Mononuclear cell (primary cell): ENCODE data around the gene NR1H3. TPM values are rescaled to one million over a fixed set of nuclear protein-coding genes. Genes with fewer than 3 reads are reported as not detected.

Experiments used
- H3K27me3 ChIP-seq: 2 replicates; pipeline ENCODE4 v1.6.0; 2011; ENCODE audit warnings: low read length, control low read depth; ENCODE audit not compliant: insufficient read depth
- H3K4me1 ChIP-seq: 2 replicates; pipeline ENCODE4 v1.5.1; 2011; ENCODE audit warnings: mild to moderate bottlenecking, low read length, control low read depth; ENCODE audit not compliant: insufficient read depth
- H3K4me3 ChIP-seq: 2 replicates; pipeline ENCODE4 v1.5.1; 2011; ENCODE audit warnings: mild to moderate bottlenecking, low read length, moderate library complexity
- H3K9me3 ChIP-seq: 2 replicates; pipeline ENCODE4 v1.5.1; 2011; ENCODE audit warnings: low read depth, mild to moderate bottlenecking, control low read depth, low read length
- total RNA-seq: library from RNA; depleted of rRNA; stranded (reverse); fragments of >200 nt; gene quantifications from one replicate; pipeline ENCODE4 v1.2.3, GENCODE V29; 2012

Gene NR1H3
- total RNA-seq, 1 donor: 1.4 TPM

DNA sequence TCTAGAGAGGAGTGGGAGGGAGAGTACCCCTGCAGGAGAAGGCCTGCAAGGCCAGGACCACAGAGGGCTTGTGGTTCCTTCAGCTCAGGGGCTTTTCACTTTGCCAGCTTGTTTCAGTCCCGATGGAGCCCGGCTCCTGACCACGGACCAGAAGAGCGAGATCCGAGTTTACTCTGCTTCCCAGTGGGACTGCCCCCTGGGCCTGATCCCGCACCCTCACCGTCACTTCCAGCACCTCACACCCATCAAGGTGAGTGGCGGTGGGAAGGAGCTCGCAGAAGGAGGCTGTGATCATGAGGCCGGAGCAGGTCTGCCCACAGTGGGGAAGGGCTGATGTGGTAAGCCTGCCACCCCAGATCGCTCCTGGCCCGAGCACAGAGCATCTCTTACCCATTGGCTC lies 22.6 kb upstream of the NR1H3 start:
- H3K27me3 ChIP-seq: no peaks in the 10 kb centered on the region
- no peak overlapping the region for H3K4me3 ChIP-seq

DNA sequence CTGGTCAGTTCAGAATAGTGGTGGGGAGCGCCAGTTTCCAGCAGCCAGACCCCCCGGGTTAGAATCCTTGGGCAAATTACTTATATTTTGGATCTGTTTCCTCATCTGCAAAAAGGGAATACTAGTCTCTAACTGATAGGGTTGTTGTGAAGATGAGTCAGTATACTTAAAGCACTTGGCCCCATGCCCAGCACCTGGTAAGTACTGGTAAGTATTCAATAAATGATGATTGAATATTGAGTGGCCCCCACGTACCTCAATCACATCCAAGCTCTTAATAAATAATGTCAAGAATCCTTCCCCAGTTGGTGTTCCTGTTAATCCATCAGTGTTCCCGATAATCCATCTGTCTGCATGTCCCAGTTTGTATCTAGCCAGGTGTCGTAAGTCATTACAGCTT lies 21.3 kb upstream of the NR1H3 start:
- Histone ChIP-seq H3K4me1 (no peaks in the 10 kb centered on the region), H3K27me3 (no peaks in the 10 kb centered on the region), H3K4me3 (no peak overlapping the region), H3K9me3 (no peaks in the 10 kb centered on the region)

More for the DNA sequence above, 22.6 kb upstream of the NR1H3 start:
- H3K9me3 ChIP-seq: no peaks in the 10 kb centered on the region
- H3K4me1 ChIP-seq: no peaks in the 10 kb centered on the region

DNA sequence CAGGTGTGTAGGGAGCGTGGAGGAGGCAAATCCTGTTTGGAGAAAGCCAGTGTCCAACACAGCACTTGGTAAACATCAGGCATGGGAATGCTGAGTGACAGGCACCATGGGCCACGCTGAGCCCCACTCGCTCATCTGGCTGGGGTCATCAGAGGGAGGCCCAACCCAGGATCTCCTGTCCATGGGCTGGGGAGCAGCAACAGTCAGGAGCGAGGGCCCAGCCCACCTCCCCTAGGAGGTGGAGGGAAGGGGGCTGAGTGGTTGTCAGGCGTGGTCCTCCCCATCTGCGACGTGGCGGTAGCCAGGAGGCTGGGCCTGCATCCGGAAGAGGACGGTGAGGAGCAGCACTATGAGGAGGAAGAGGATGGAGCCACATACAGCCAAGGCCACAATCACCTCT lies 17.9 kb upstream of the NR1H3 start:
- no peak overlapping the region for H3K4me3 ChIP-seq
- no peaks in the 10 kb centered on the region for H3K9me3 ChIP-seq
- no peaks in the 10 kb centered on the region for H3K27me3 ChIP-seq
- H3K4me1 ChIP-seq: no peaks in the 10 kb centered on the region

DNA sequence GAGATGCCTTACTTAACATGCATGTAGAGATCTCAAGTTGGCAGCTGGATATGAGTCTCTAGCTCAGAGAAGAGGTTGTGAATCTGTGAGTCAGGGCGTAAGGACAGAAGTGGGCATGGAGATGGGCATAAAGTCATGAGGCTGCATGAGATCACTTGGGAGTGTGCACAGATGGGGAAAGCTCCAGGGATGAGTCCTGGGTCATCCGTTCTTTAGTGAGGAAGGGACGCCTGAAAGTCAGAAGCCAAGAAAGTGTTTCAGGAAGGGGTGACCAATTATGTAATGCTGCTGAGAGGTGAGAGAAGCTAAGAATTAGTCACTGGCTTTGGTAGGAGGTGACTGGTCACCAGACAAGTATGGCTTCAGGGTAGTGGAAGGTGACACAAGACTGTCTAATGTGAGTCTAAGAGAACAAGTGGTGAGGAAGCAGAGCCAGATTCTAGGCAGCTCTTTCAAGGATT lies 15.9 kb upstream of the NR1H3 start:
- Histone ChIP-seq H3K9me3 (no peaks in the 10 kb centered on the region), H3K4me3 (no peak overlapping the region), H3K27me3 (no peaks in the 10 kb centered on the region), H3K4me1 (peaks cover 1% of the 10 kb centered on the region)

DNA sequence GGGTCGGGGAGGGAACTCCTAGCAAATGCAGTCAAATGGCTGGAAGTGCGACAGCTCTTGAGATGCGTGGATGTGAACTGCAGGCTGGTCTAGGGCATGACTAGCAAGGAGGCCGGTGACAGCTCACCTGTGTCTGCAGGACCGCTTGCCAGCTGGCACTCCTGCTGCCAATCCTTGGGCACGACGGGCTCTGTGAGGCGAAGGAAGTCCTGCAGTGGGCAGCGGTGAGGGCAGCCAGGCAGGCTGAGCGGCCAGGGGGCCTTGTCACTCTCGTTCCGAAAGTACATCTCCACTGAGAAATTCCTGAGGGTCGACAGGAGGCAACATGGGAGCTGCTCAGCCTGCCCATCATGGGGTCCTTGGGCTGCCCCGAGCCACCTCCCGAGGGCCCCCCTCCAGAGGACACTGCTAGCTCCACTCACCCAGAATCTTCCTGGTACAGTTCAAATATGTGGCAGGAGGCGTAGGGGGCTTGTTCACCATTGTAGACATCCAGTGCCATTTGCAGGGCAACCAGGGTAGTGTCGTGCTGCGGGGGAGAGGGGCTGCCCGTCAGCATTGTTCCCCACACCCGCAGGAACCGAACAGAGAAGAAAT lies 15.1 kb upstream of the NR1H3 start:
- H3K27me3 ChIP-seq: no peaks in the 10 kb centered on the region
- H3K4me1 ChIP-seq: peaks cover 8% of the 10 kb centered on the region
- no peak overlapping the region for H3K4me3 ChIP-seq
- no peaks in the 10 kb centered on the region for H3K9me3 ChIP-seq

DNA sequence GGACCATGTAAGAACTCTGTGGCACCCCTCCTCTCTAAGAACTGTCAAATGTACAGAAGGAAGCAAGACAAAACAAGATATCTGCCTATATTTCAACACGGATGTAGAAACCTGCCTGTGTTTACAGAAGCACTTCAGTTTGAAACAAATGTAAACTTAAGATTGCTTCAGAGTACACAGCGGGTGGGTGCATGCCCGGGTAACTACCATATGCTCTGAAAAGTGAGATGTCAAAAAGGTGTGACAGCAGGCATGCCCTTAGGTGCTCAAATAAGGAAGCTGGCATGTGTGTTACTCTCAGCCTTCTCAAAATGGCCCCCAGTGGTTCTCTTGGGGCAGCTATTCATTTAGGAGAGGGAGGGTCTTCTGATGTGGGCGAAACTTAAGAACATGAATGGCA lies 14.3 kb upstream of the NR1H3 start:
- no peak overlapping the region for H3K4me3 ChIP-seq
- H3K4me1 ChIP-seq: peaks cover 15% of the 10 kb centered on the region
- no peaks in the 10 kb centered on the region for H3K9me3 ChIP-seq
- H3K27me3 ChIP-seq: no peaks in the 10 kb centered on the region

DNA sequence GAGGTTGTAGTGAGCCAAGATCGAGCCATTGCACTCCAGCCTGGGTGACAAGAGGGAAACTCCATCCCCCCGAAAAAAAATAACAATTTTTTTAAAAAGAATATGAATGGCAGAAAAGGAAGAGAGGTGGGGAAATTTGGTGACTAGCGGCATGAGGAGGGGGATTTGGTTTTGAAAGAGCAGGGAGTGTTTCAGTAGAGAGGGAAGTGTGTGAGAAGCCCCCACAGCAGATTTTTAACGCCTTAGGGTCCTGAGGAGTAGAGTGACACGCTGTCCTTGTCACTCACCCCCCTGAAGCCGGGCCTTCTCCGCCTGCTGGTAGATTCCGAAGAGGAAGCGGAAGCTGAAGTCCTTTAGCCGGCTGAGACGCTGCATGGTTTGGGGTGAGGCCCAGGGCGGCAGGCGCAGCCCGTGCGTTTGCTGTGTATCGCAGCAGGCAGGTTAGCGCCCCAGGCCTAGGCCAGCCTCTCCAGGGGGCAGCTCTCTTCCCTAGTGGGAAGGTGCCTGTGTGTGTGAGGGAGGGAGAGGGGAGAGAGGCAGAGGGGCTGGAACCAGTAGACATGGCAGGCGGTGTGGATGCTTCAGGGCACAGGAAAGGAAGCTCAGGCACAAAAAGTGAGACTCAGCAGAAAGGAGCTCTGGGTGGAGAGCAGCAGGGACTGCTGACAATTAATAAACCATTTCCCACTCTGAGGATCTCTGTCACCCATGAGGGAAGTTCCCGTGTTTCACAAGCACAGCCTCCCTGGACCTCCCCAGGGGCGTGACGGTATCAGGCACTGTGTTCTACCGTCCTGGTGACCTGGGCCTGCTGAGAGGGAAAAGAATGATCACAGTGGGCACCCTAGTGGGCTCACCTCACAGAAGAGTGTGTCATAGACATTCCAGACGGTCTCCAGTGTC lies 13.1 kb upstream of the NR1H3 start:
- Histone ChIP-seq H3K4me3 (no peak overlapping the region), H3K27me3 (no peaks in the 10 kb centered on the region), H3K9me3 (no peaks in the 10 kb centered on the region), H3K4me1 (peaks cover 22% of the 10 kb centered on the region)

DNA sequence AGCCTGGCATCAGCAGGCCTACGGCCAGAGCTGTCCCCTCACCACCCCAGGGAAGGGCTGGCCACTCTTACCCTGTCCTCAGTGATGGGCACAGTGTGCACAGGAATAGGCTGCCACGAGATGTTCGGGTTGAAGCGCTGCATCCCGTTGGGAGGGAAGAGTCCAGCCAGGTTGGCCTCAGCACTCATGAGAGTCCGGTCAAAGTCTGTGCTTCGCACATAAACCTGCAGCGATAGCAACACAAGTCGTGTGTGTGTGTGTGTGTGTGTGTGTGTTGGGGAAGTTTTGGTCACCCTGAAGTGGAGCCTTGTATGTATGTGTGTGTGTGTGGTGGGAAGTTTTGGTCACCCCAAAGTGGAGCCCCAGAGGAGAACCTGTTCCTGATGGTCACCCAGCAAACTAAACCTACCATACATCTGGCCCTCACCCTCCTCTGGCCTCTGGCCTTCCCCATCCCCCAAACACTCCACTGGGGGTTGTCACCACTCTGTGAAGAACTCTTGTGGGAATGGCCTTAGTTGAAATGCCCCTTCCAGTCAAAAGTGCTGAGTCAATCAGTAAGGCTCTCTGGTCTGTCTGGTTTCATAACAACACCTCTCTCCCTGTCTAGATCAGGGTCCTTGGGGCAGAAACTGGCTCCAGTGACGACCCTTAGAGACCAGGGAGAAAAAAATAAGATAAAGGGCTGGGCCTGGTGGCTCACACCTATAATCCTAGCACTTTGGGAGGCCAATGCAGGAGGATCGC lies 12.0 kb upstream of the NR1H3 start:
- Histone ChIP-seq H3K4me3 (no peak overlapping the region), H3K4me1 (peaks cover 25% of the 10 kb centered on the region), H3K27me3 (no peaks in the 10 kb centered on the region), H3K9me3 (no peaks in the 10 kb centered on the region)

DNA sequence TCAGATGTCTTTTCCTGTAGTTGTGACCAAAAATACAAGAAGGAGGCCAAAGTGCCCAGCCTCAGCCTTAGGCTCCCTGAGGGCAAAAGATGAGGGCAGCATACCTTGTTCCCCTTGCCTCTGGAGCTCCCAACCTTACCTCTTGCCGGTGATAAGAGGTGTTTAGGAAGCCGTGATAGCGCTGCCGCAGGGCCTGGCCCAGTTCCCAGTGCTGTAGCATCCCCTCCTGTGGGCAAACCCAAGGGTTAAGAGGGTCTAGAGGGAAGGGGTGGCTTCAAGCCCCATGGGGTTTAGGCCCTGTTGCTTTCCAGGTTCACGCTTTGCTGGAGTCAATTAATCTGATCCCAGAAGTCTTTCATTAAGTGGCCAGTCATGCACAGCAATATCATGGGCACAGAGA lies 10.3 kb upstream of the NR1H3 start:
- Histone ChIP-seq H3K4me3 (no peak overlapping the region), H3K9me3 (no peaks in the 10 kb centered on the region), H3K4me1 (peaks cover 25% of the 10 kb centered on the region), H3K27me3 (no peaks in the 10 kb centered on the region)

DNA sequence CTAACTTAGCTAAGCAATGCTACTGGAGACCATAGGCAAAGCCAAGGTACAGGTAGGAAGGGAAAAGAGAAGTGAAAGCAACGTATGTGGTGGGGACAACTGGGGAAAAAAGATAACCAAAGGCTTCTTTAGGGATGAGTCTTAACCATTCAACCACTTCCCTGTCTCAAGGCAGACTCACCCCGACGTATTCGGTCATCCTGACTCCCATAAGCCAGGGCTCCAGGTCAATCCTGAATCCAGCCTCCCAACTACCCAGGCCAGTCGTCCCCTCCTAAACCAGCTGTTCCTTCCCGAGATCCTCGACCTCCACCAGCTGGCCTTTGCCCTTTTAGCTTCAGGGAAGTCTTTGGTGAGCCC lies 9.5 kb upstream of the NR1H3 start:
- Histone ChIP-seq H3K27me3 (no peaks in the 10 kb centered on the region), H3K4me3 (peak overlapping the region; percentile 63), H3K9me3 (no peaks in the 10 kb centered on the region), H3K4me1 (peaks cover 25% of the 10 kb centered on the region)

DNA sequence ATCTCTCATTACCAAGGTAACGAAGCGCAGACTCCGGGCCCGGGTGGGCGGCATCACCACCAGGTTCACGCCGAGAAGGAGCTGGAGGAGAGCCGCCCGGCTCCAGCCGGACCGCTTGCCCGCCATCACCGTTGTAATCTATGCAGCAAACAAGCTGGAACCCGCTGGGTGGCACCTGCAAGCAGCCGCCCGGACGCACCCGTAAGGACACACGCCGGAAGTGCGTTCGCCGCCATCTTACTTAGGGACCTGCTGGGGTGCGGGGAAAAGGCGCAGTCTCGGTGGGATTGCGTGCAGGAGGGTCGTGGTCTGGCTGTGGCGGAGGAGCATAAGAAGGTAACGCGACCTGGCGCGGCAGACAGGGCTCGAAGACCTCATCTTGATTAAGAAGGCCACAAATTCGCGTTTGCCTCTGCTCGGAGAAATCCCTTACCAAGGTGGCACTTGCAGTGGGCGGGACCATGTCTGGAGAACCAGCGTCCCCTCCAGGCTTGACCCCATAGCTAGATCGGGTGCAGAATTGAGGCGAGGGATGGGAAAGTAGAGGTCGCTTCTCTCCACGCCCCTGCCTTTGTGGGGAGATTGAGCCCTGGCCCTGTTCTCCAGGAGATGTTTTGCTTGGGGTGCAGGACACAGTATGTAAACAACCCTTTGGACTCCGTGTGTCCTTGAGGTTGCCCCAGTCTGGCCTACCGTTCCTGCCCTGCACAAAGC lies 9.0 kb upstream of the NR1H3 start, which contains the start of gene ACP2:
Gene ACP2, minus strand, starts transcription at position 151 of the 714 bp plus-strand sequence. Its CDS starts 25 bp downstream, at position 126.
- Histone ChIP-seq H3K4me1 (peaks cover 26% of the 10 kb centered on the region), H3K4me3 (peak within 1 kb of the TSS; percentile 63), H3K9me3 (no peaks in the 10 kb centered on the region)

DNA sequence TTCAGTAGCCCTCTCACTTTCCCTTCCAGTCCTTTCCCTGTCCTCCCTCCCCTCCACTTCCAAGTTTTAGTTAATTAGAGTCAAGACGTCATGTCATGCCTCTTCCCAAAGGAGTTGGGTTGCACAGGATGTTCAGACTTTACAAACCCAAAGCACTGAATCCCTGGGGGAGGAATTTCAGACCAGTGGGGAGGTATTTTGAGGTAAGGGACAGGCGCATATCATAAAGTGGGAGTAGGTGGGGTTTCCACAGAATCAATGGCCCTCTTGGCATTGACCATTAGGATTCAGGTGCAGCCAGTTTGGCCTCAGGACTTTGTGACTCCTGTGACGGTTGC lies 8.4 kb upstream of the NR1H3 start:
- H3K4me1 ChIP-seq: peaks cover 32% of the 10 kb centered on the region
- H3K4me3 ChIP-seq: peak overlapping the region; percentile 63
- H3K9me3 ChIP-seq: no peaks in the 10 kb centered on the region
- no peaks in the 10 kb centered on the region for H3K27me3 ChIP-seq

More for the DNA sequence above, 9.0 kb upstream of the NR1H3 start, which contains the start of gene ACP2:
- no peaks in the 10 kb centered on the region for H3K27me3 ChIP-seq

DNA sequence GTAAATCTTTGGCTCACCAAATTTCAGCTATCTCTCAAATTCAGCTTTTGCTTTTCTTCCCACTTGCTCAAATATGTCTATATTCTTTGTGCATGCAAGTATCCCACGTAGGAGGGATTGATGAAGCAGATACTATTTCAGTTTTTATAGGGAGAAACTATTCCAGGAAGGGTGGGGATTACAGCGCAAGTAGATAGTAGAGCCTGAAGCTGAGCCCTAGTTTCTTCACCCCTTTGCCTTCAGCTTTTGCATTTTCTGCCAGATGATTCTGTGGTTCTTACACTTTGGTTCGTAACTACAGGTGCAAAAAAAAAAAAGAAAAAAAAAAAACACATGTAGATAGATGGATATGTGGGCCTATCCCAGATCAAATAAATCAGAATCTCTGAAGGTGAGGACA lies 6.0 kb upstream of the NR1H3 start:
- Histone ChIP-seq H3K4me3 (no peak overlapping the region), H3K27me3 (no peaks in the 10 kb centered on the region), H3K9me3 (no peaks in the 10 kb centered on the region), H3K4me1 (peaks cover 42% of the 10 kb centered on the region)

DNA sequence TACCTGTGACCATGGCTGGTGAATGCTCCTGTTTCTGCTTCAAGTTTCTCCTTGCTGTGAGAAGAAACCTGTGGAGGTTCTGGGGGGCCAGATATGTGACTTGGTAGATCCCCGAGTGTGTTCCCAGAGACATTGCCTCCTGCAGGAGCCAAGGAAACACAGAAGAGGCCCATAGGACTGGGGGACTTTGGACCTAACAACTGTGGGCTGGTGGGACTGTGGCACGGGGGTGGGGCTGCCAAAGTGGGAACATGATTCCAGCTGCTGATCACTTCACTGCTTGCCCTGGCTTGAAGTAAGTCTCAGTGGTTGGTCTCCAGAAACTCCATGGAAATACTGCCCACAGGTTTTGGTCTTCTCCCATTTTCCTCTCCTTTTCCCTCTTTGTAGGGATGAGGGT lies 4.1 kb upstream of the NR1H3 start:
- Histone ChIP-seq H3K27me3 (no peaks in the 10 kb centered on the region), H3K4me1 (peaks cover 39% of the 10 kb centered on the region), H3K4me3 (no peak overlapping the region), H3K9me3 (no peaks in the 10 kb centered on the region)

DNA sequence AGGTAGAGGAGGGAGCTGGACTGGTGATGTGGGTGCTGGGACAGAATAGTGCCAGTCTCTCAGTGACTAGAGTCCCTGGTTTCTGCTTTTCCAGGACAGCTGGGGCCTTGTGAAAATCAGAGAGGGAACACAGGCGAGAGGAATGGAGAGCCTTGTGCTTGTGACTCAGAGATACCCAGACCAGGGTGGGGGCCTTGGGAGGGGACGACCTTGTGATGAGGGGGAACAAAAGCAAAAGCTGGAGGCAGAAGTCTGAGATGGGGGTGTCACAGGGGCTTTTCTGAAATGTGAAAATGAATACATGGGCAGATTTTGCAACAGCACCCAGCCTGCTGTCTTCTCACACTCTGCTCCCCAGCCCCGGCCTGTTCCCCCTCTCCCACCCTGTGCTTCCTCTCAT lies 3.4 kb upstream of the NR1H3 start:
- Histone ChIP-seq H3K4me1 (peaks cover 37% of the 10 kb centered on the region), H3K9me3 (no peaks in the 10 kb centered on the region), H3K4me3 (no peak overlapping the region), H3K27me3 (no peaks in the 10 kb centered on the region)
